Endothelial cell (in vitro differentiated cells): ENCODE results near the gene DNAH6. TPM values are rescaled to one million over a fixed set of nuclear protein-coding genes. Genes with fewer than 3 reads are reported as not detected.
"Not testable (repeated sequence)": the region's sequence is repeated elsewhere in the genome, so short reads cannot be mapped to it uniquely, and the experiment has no call there.

Experiments used
- DNase-seq: peaks from one replicate; pipeline ENCODE4 v3.0.0; 2021; ENCODE audit warnings: low spot score
- H3K27ac Mint-ChIP-seq: one replicate; pipeline ENCODE4 v1.8.0; 2021; ENCODE audit warnings: mixed read lengths, inconsistent platforms; ENCODE audit not compliant: unreplicated experiment
- H3K27me3 Mint-ChIP-seq: one replicate; pipeline ENCODE4 v1.8.0; 2021; ENCODE audit warnings: mild to moderate bottlenecking, moderate library complexity, mixed read lengths, inconsistent platforms; ENCODE audit not compliant: unreplicated experiment
- H3K36me3 Mint-ChIP-seq: one replicate; pipeline ENCODE4 v1.8.0; 2021; ENCODE audit warnings: mild to moderate bottlenecking, low read depth, mixed read lengths, inconsistent platforms; ENCODE audit not compliant: unreplicated experiment
- H3K4me1 Mint-ChIP-seq: one replicate; pipeline ENCODE4 v1.8.0; 2021; ENCODE audit warnings: mild to moderate bottlenecking, mixed read lengths, inconsistent platforms; ENCODE audit not compliant: unreplicated experiment
- H3K4me3 Mint-ChIP-seq: one replicate; pipeline ENCODE4 v1.8.0; 2021; ENCODE audit warnings: mild to moderate bottlenecking, mixed read lengths, inconsistent platforms; ENCODE audit not compliant: unreplicated experiment
- H3K9me3 Mint-ChIP-seq: one replicate; pipeline ENCODE4 v1.8.0; 2021; ENCODE audit warnings: mixed read lengths, inconsistent platforms; ENCODE audit not compliant: unreplicated experiment
- total RNA-seq: library from RNA; stranded (reverse); fragmentation: NEBNext Ultra II Directional; extraction: Animal tissue kit (Norgen Biotek cat#: 25700); gene quantifications from one replicate; pipeline ENCODE4 v1.2.1, GENCODE V29; 2021; ENCODE audit not compliant: unreplicated experiment
- TF ChIP-seq, protein P1 (sequence below): fragments of 200-600 bp; sonication (generic); IDR thresholded peaks from one replicate; pipeline ENCODE4 v1.5.0; 2021; ENCODE audit warnings: antibody characterized with exemption; ENCODE audit not compliant: unreplicated experiment

Gene DNAH6
- total RNA-seq, 1 donor from 2014 or later = 7.8 TPM

DNA sequence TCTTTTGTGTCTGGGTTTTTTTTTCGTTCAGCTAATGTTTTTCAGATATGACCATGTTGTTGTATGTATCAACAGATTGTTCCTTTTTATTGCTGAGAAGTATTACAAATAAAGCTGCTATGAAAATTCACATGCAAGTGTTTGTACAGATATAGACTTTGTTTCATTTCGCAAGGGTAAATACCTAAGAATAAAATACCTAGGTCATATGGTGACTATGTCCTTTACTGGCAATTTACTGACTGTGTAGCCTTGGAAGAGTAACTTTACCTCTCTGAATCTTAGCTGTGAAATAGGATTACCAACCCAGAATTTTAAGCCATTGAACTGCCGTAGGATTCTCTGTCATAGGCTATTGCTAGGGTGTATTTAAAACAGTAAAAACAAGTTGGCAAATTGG lies 19.0 kb upstream of the DNAH6 start:
- no peaks in the 10 kb centered on the region for H3K9me3 Mint-ChIP-seq
- H3K4me3 Mint-ChIP-seq = no peak overlapping the region
- H3K4me1 Mint-ChIP-seq = peaks cover 5% of the 10 kb centered on the region
- H3K36me3 Mint-ChIP-seq = no peaks in the 10 kb centered on the region
- TF ChIP-seq, protein P1, sequence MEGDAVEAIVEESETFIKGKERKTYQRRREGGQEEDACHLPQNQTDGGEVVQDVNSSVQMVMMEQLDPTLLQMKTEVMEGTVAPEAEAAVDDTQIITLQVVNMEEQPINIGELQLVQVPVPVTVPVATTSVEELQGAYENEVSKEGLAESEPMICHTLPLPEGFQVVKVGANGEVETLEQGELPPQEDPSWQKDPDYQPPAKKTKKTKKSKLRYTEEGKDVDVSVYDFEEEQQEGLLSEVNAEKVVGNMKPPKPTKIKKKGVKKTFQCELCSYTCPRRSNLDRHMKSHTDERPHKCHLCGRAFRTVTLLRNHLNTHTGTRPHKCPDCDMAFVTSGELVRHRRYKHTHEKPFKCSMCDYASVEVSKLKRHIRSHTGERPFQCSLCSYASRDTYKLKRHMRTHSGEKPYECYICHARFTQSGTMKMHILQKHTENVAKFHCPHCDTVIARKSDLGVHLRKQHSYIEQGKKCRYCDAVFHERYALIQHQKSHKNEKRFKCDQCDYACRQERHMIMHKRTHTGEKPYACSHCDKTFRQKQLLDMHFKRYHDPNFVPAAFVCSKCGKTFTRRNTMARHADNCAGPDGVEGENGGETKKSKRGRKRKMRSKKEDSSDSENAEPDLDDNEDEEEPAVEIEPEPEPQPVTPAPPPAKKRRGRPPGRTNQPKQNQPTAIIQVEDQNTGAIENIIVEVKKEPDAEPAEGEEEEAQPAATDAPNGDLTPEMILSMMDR = no peak
- DNase-seq = no peak
- no peaks in the 10 kb centered on the region for H3K27me3 Mint-ChIP-seq
- H3K27ac Mint-ChIP-seq = no peak overlapping the region

DNA sequence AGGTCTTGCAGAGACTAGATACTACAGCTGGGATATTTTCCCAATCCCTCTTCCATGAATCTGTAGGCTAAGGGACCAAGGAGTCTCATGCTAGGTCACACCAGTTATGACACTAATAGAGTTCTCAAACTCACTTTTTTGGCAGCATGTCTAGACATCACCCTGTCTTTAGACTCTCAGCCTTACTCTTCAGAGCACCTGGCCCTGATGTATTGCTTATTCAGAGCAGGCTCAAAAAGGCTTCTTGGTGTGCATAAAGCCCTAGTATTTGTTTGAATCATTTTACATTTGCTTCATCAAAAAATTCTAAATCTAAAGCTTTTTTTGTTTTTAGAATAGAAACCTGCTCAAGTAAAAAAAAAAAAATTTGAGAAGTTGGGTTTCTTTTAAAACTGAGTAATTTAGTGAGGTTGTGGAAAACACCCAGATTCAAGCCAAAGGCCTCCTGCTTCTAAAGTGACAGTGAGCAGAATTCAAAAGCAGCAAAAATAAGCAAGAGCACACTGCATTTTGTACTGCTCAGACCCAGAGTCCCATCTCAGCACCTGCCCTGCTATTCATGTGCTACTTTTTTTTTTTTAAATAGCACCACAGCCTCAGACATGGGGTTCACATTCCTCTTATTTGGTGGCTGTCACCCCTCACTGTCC lies 18.0 kb upstream of the DNAH6 start:
- no peak overlapping the region for H3K4me3 Mint-ChIP-seq
- no peaks in the 10 kb centered on the region for H3K9me3 Mint-ChIP-seq
- no peak for DNase-seq
- no peaks in the 10 kb centered on the region for H3K36me3 Mint-ChIP-seq
- H3K27ac Mint-ChIP-seq = no peak overlapping the region
- H3K4me1 Mint-ChIP-seq = peaks cover 5% of the 10 kb centered on the region
- TF ChIP-seq, protein P1 = no peak
- no peaks in the 10 kb centered on the region for H3K27me3 Mint-ChIP-seq

DNA sequence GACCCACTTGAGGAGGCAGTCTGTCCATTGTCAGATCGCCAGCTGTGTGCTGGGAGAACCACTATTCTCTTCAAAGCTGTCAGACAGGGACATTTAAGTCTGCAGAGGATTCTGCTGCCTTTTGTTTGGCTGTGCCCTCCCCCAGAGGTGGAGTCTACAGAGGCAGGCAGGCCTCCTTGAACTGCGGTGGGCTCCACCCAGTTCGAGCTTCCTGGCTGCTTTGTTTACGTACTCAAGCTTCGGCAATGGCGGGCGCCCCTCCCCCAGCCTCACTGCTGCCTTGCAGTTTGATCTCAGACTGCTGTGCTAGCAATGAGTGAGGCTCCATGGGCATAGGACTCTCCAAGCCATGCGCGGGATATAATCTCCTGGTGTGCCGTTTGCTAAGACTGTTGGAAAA lies 5.3 kb upstream of the DNAH6 start:
- H3K4me1 Mint-ChIP-seq, H3K36me3 Mint-ChIP-seq, H3K27me3 Mint-ChIP-seq, H3K27ac Mint-ChIP-seq, H3K9me3 Mint-ChIP-seq, H3K4me3 Mint-ChIP-seq, DNase-seq: not testable (repeated sequence)

DNA sequence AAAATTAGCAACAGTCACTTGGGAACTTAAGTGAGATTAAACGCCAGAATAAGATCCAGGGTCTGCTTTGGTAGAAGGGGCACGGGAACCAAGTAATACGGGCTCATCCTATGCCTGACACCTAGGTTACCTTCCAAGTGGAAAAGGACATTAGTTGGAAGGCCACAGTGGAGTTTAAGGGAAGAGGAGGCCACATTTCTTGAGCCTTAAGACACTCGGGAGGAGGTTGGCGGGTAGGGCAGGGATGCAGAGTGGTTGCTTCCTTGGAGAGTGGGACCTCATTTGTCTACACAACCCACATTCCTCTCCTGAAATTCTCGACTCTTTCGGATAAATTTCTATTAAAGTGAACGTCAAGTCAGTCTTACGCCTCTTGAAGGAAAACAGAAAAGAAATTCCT lies 510 bp upstream of the DNAH6 start:
- peaks cover 17% of the 10 kb centered on the region for H3K4me1 Mint-ChIP-seq
- peak overlapping the region; percentile 97 for H3K27ac Mint-ChIP-seq
- no peak for DNase-seq
- peaks cover 4% of the 10 kb centered on the region for H3K9me3 Mint-ChIP-seq
- H3K4me3 Mint-ChIP-seq = peak overlapping the region; percentile 82
- H3K36me3 Mint-ChIP-seq = peaks cover 4% of the 10 kb centered on the region
- TF ChIP-seq, protein P1 = no peak
- peaks cover 5% of the 10 kb centered on the region for H3K27me3 Mint-ChIP-seq

DNA sequence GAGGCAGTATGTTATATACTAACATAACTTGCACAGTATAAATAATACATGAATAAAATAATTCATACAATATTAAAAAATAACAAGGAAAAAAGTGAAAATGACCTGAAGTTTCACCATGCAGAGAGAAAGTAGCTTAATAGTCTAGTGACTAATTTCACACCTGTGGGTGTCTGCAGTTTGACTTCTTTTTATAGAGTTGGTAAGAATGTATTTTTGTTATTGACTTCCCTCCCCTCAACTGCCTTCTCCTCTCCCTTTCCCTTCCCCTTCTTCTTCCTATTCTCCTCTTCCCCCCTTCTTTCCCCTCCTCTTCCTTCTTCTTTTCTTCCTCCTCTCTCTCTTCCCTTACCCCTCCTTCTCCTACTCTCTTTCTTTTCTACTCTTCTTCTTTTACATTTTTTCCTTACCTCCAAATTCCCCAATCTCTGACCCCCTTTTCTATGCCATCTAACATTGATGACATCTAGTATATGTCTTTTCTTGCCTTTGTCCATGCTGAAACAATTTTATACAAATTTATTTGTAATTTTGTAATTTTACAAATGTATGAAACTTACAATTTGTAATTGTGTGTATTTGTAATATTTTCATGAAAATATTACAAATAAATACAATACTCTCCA lies 3.1 kb downstream of the DNAH6 start:
- Mint-ChIP-seq H3K27me3 (peaks cover 5% of the 10 kb centered on the region), H3K27ac (no peak overlapping the region), H3K4me1 (peaks cover 17% of the 10 kb centered on the region), H3K4me3 (no peak overlapping the region), H3K36me3 (peaks cover 5% of the 10 kb centered on the region), H3K9me3 (peaks cover 4% of the 10 kb centered on the region)
- TF ChIP-seq, protein P1 = no peak
- DNase-seq = no peak
